H1 (cell line): Measurements from ENCODE around the gene RIPPLY1. TPM values are rescaled to one million over a fixed set of nuclear protein-coding genes. Genes with fewer than 3 reads are reported as not detected.

Source experiments
- CTCF ChIA-PET: fragments of 300-600 bp; sonication (Branson Sonifier 250); formaldehyde crosslinking; loops from one replicate; lab custom pipeline; 2021; ENCODE audit not compliant: partially characterized antibody; lab: Charles Lee
- POLR2A ChIA-PET: fragments of 300-600 bp; sonication (Branson Sonifier 250); formaldehyde crosslinking; loops from one replicate; lab custom pipeline; 2021; ENCODE audit warnings: inconsistent platforms; ENCODE audit not compliant: partially characterized antibody; lab: Charles Lee
- DNase-seq, 2 experiments: peaks; one replicate each; pipeline versions ENCODE4 v3.0.0 to v3.0.0-alpha.2; 2010 to 2022; ENCODE audit warnings: low spot score in 2 of 2, low read depth in 1 of 2, mixed read lengths in 1 of 2
- FAIRE-seq: peaks from 2 replicates; lab custom pipeline; 2011; peaks lifted over from hg19 to GRCh38; lab: Jason Lieb, UNC
- H2AFZ ChIP-seq: 2 replicates; pipeline ENCODE4 v1.8.1; 2012; ENCODE audit warnings: low read length, inconsistent platforms
- H2AK5ac ChIP-seq: 2 replicates; pipeline ENCODE4 v1.6.1; 2013; ENCODE audit warnings: low read depth, low read length
- H2BK120ac ChIP-seq: replicated peaks from 2 replicates; pipeline ENCODE3; 2013; ENCODE audit warnings: low read depth, low read length, inconsistent platforms
- H2BK12ac ChIP-seq: 2 replicates; pipeline ENCODE4 v1.6.1; 2013; ENCODE audit warnings: low read depth, low read length
- H2BK15ac ChIP-seq: 2 replicates; pipeline ENCODE4 v1.6.1; 2013; ENCODE audit warnings: low read length
- H2BK20ac ChIP-seq: 2 replicates; pipeline ENCODE4 v1.6.1; 2013; ENCODE audit warnings: low read length
- H2BK5ac ChIP-seq: 2 replicates; pipeline ENCODE4 v1.6.1; 2013; ENCODE audit warnings: low read depth, low read length
- H3K14ac ChIP-seq: 2 replicates; pipeline ENCODE4 v1.6.1; 2013; ENCODE audit warnings: inconsistent platforms; ENCODE audit not compliant: insufficient read length
- H3K18ac ChIP-seq: 2 replicates; pipeline ENCODE4 v1.6.1; 2013; ENCODE audit warnings: low read length; ENCODE audit errors: extremely low read depth
- H3K23ac ChIP-seq: 2 replicates; pipeline ENCODE4 v1.6.1; 2013; ENCODE audit warnings: inconsistent platforms; ENCODE audit not compliant: insufficient read length
- H3K23me2 ChIP-seq: 2 replicates; pipeline ENCODE4 v1.6.1; 2013; ENCODE audit warnings: low read depth, low read length
- H3K27ac ChIP-seq: 2 replicates; pipeline ENCODE4 v1.6.1; 2011; ENCODE audit warnings: low read depth, low read length, inconsistent platforms
- H3K27me3 ChIP-seq, 4 experiments: replicated peaks in 1 of 4; 1 replicate in 1 of 4; 2 replicates in 3 of 4; pipeline versions ENCODE4 v1.6.1 to v1.8.1; 2011 to 2013; ENCODE audit warnings: low read length in 3 of 4, mild to moderate bottlenecking in 3 of 4, inconsistent platforms in 2 of 4, mixed read lengths in 2 of 4, moderate library complexity in 1 of 4; ENCODE audit not compliant: control insufficient read depth in 3 of 4, insufficient read depth in 3 of 4; ENCODE audit errors: extremely low read depth in 1 of 4
- H3K36me3 ChIP-seq, 4 experiments: 2 replicates each; pipeline versions ENCODE4 v1.6.1 to v1.8.1; 2011 to 2013; ENCODE audit warnings: mild to moderate bottlenecking in 4 of 4, low read length in 3 of 4, moderate library complexity in 2 of 4, control low read depth in 1 of 4, inconsistent platforms in 1 of 4; ENCODE audit not compliant: insufficient read depth in 4 of 4, control insufficient read depth in 2 of 4
- H3K4ac ChIP-seq: replicated peaks from 2 replicates; pipeline ENCODE3; 2013; ENCODE audit warnings: low read length, low read depth, mixed read lengths, inconsistent platforms; ENCODE audit not compliant: insufficient read length
- H3K4me1 ChIP-seq, 4 experiments: replicated peaks in 1 of 4; 1 replicate in 1 of 4; 2 replicates in 3 of 4; pipeline versions ENCODE4 v1.6.1 to v1.8.1; 2011 to 2013; ENCODE audit warnings: low read length in 3 of 4, inconsistent platforms in 2 of 4, mixed read lengths in 1 of 4; ENCODE audit not compliant: insufficient read depth in 4 of 4, control insufficient read depth in 3 of 4
- H3K4me2 ChIP-seq, 2 experiments: 2 replicates each; pipeline versions ENCODE4 v1.6.1 to v1.8.1; 2011 to 2013; ENCODE audit warnings: low read depth in 2 of 2, low read length in 2 of 2, control low read depth in 1 of 2, inconsistent platforms in 1 of 2, mild to moderate bottlenecking in 1 of 2; ENCODE audit not compliant: insufficient read depth in 1 of 2
- H3K4me3 ChIP-seq, 4 experiments: fragments of 200-600, 300-600 bp in 1 of 4; sonication (generic), shearing (Covaris generic), sonication (Bioruptor Twin) in 1 of 4; 2 replicates each; pipeline versions ENCODE4 v1.5.1 to v1.8.1; 2011 to 2016; ENCODE audit warnings: low read length in 4 of 4, low read depth in 3 of 4, control low read depth in 2 of 4, inconsistent platforms in 2 of 4, mild to moderate bottlenecking in 2 of 4, mixed read lengths in 1 of 4, moderate library complexity in 1 of 4; ENCODE audit not compliant: insufficient read depth in 2 of 4; ENCODE audit errors: extremely low read depth in 1 of 4
- H3K56ac ChIP-seq: replicated peaks from 2 replicates; pipeline ENCODE3; 2013; ENCODE audit warnings: low read depth, mild to moderate bottlenecking, mixed read lengths, low read length, inconsistent platforms; ENCODE audit not compliant: insufficient read length
- H3K79me1 ChIP-seq: 2 replicates; pipeline ENCODE4 v1.6.1; 2013; ENCODE audit warnings: low read depth, low read length, control low read depth
- H3K79me2 ChIP-seq, 2 experiments: 2 replicates each; pipeline versions ENCODE4 v1.6.1 to v1.8.1; 2012 to 2013; ENCODE audit warnings: low read length in 2 of 2, mild to moderate bottlenecking in 2 of 2, inconsistent platforms in 1 of 2; ENCODE audit not compliant: insufficient read depth in 2 of 2, control insufficient read depth in 1 of 2
- H3K9ac ChIP-seq, 4 experiments: replicated peaks in 1 of 4; 1 replicate in 1 of 4; 2 replicates in 3 of 4; pipeline versions ENCODE4 v1.6.1 to v1.8.1; 2011 to 2013; ENCODE audit warnings: low read depth in 3 of 4, low read length in 3 of 4, control low read depth in 2 of 4, mild to moderate bottlenecking in 2 of 4, moderate library complexity in 2 of 4, inconsistent platforms in 1 of 4; ENCODE audit errors: extremely low read depth in 1 of 4
- H3K9me3 ChIP-seq, 2 experiments: 2 replicates each; pipeline versions ENCODE4 v1.6.1 to v1.8.1; 2012 to 2013; ENCODE audit warnings: mild to moderate bottlenecking in 2 of 2, moderate library complexity in 2 of 2, control low read depth in 1 of 2, inconsistent platforms in 1 of 2, low read depth in 1 of 2, low read length in 1 of 2, mixed read lengths in 1 of 2; ENCODE audit not compliant: insufficient read depth in 2 of 2
- H4K20me1 ChIP-seq, 2 experiments: replicated peaks in 1 of 2; 2 replicates each; pipeline versions ENCODE3 to v1.8.1; 2011 to 2013; ENCODE audit warnings: inconsistent platforms in 2 of 2, low read length in 2 of 2, mild to moderate bottlenecking in 1 of 2; ENCODE audit not compliant: insufficient read depth in 2 of 2, control insufficient read depth in 1 of 2
- H4K5ac ChIP-seq: 2 replicates; pipeline ENCODE4 v1.6.1; 2013; ENCODE audit warnings: low read length, low read depth, mixed read lengths, inconsistent platforms; ENCODE audit not compliant: insufficient read length
- H4K8ac ChIP-seq: 2 replicates; pipeline ENCODE4 v1.8.0; 2013; ENCODE audit warnings: mild to moderate bottlenecking, moderate library complexity, low read length, inconsistent platforms; ENCODE audit not compliant: insufficient read depth; ENCODE audit errors: extremely low read depth
- H4K91ac ChIP-seq: replicated peaks from 2 replicates; pipeline ENCODE3; 2013; ENCODE audit warnings: low read length, mixed read lengths, inconsistent platforms; ENCODE audit not compliant: insufficient read length
- EP300 ChIP-seq, 2 experiments: IDR thresholded peaks; 1 replicate in 1 of 2; 2 replicates in 1 of 2; pipeline ENCODE4 v1.6.1; 2011 to 2012; ENCODE audit warnings: low read depth in 2 of 2, low read length in 2 of 2, mild to moderate bottlenecking in 2 of 2, borderline replicate concordance in 1 of 2, inconsistent platforms in 1 of 2, moderate library complexity in 1 of 2
- FOSL1 ChIP-seq: IDR thresholded peaks from 2 replicates; pipeline ENCODE4 v1.6.1; 2011; ENCODE audit warnings: mild to moderate bottlenecking, low read depth, low read length, moderate library complexity; ENCODE audit not compliant: insufficient read depth
- GABPA ChIP-seq: IDR thresholded peaks from 2 replicates; pipeline ENCODE4 v1.6.1; 2011; ENCODE audit warnings: mild to moderate bottlenecking, low read length, moderate library complexity, borderline replicate concordance; ENCODE audit not compliant: insufficient read depth
- MAFK ChIP-seq: IDR thresholded peaks from 2 replicates; pipeline ENCODE4 v1.6.1; 2012; ENCODE audit warnings: low read depth, mild to moderate bottlenecking, improper control_type of control experiment, low read length
- NRF1 ChIP-seq: IDR thresholded peaks from 2 replicates; pipeline ENCODE4 v1.6.1; 2011; ENCODE audit warnings: mild to moderate bottlenecking, low read depth, low read length, improper control_type of control experiment
- SP4 ChIP-seq: IDR thresholded peaks from 2 replicates; pipeline ENCODE4 v1.6.1; 2012; ENCODE audit warnings: low read length, inconsistent platforms
- TBP ChIP-seq: IDR thresholded peaks from 2 replicates; pipeline ENCODE4 v1.6.1; 2011; ENCODE audit warnings: low read depth, low read length, improper control_type of control experiment
- TCF12 ChIP-seq: IDR thresholded peaks from 2 replicates; pipeline ENCODE4 v1.6.1; 2011; ENCODE audit warnings: low read depth, mild to moderate bottlenecking, low read length
- USF2 ChIP-seq: IDR thresholded peaks from 2 replicates; pipeline ENCODE4 v1.6.1; 2011; ENCODE audit warnings: low read length, improper control_type of control experiment
- YY1 ChIP-seq: IDR thresholded peaks from 2 replicates; pipeline ENCODE4 v1.6.1; 2011; ENCODE audit warnings: low read depth, mild to moderate bottlenecking, low read length
- ZNF274 ChIP-seq: IDR thresholded peaks from 2 replicates; pipeline ENCODE4 v1.7.0; 2012; ENCODE audit warnings: low read length, borderline replicate concordance; ENCODE audit errors: extremely low read depth
- WGBS, 2 experiments: shearing (Covaris generic) in 1 of 2; methylation state at CpG; one replicate each; pipeline versions ENCODE4 v1.1.6 to v1.1.7; 2013 to 2015; ENCODE audit warnings: low lambda C conversion rate in 2 of 2, mixed read lengths in 2 of 2, inconsistent platforms in 1 of 2, low coverage in 1 of 2, missing lambda C conversion rate in 1 of 2; ENCODE audit not compliant: insufficient replicate concordance in 2 of 2, insufficient coverage in 1 of 2, insufficient read length in 1 of 2; ENCODE audit errors: extremely low coverage in 1 of 2, missing lambda C conversion rate in 1 of 2; 5-methylcytosine and 5-hydroxymethylcytosine counted together
- polyA plus RNA-seq, 7 experiments: library from polyadenylated mRNA; depleted of rRNA in 3 of 7; stranded (reverse) in 5 of 7; unstranded in 2 of 7; fragments of >200 nt in 5 of 7; fragments of 200-250 nt in 2 of 7; gene quantifications; 1 replicate in 5 of 7; 2 replicates in 1 of 7; 4 replicates in 1 of 7; pipeline versions ENCODE4 v1.2.1 to v1.2.3, GENCODE V29; 2011 to 2013; ENCODE audit warnings: missing spikeins in 2 of 7, mixed read lengths in 2 of 7
- total RNA-seq: library from RNA; stranded (reverse); fragmentation: NEBNext Ultra II Directional; extraction: Animal tissue kit (Norgen Biotek cat#: 25700); gene quantifications from 2 replicates; pipeline ENCODE4 v1.2.1, GENCODE V29; 2021

The RIPPLY1 gene
- total and polyA plus RNA-seq, 2 of the 8 experiments (the other 6 are each of a cell fraction or from before 2014, with no cell fraction given), result not detected

- ChIA-PET CTCF (interaction anchor here (0.8 to 3.0 kb wide), 5 partner anchors 17 to 84 kb away, joined by 3 to 10 read pairs (median 3); no protein-coding TSS in a partner anchor), POLR2A (no interaction called here)
- WGBS, 2 experiments, result 91% methylated on average over 3 of the region's 4 CpGs; no CpG with 5 or more reads in 1 of the 2 experiments
- Histone ChIP-seq H3K18ac (no peak overlapping the region), H3K4me1 (no peaks in the 10 kb centered on the region), H2BK20ac (no peak overlapping the region), H2AFZ (no peak overlapping the region), H3K9me3 (no peaks in the 10 kb centered on the region), H4K5ac (no peak overlapping the region), H4K20me1 (no peaks in the 10 kb centered on the region), H3K56ac (no peak overlapping the region), H3K9ac (no peak overlapping the region), H3K79me1 (no peaks in the 10 kb centered on the region), H3K14ac (no peak overlapping the region), H3K79me2 (no peaks in the 10 kb centered on the region), H2BK15ac (no peak overlapping the region), H3K36me3 (no peaks in the 10 kb centered on the region), H3K27me3 (no peaks in the 10 kb centered on the region), H2AK5ac (no peak overlapping the region), H3K4me3 (no peak overlapping the region), H3K23ac (no peak overlapping the region), H4K91ac (no peak overlapping the region), H2BK5ac (no peak overlapping the region), H3K4me2 (no peak overlapping the region), H2BK120ac (no peak overlapping the region), H3K23me2 (no peaks in the 10 kb centered on the region), H3K4ac (no peak overlapping the region), H2BK12ac (no peak overlapping the region), H3K27ac (no peak overlapping the region), H4K8ac (no peak overlapping the region)
- FAIRE-seq (no peak), DNase-seq (no peak)
- TF ChIP-seq EP300 (IDR thresholded peaks at IDR 0.05; ENCODE audit: borderline replicate concordance in 1 of 2, low read depth in 2 of 2, low read length in 2 of 2) (no peak), NRF1 (no peak), FOSL1 (no peak), MAFK (no peak), TCF12 (no peak), YY1 (no peak), GABPA (no peak), SP4 (no peak), USF2 (no peak), ZNF274 (no peak), TBP (no peak)
Measured at GRCh38 chrX:106932492-106932923, 29.4 kb upstream of the RIPPLY1 start.
